ENCODE data around the gene SCML2. TPM values are rescaled to one million over a fixed set of nuclear protein-coding genes. Genes with fewer than 3 reads are reported as not detected.

SCML2 gene
- polyA plus RNA-seq, 1 donor from 2014 or later: 14.7 TPM

- Histone ChIP-seq H3K9ac (ENCODE audit: low read length) (no peak overlapping the region), H3K4me3 (ENCODE audit: low read length) (no peak overlapping the region), H4K20me1 (ENCODE audit: insufficient read depth) (no peaks in the 10 kb centered on the region), H3K36me3 (ENCODE audit: insufficient read depth, low read length) (no peaks in the 10 kb centered on the region), H3K79me2 (replicated peaks; ENCODE audit: insufficient read depth, low read length) (no peaks in the 10 kb centered on the region), H2AFZ (ENCODE audit: low read depth, low read length) (no peak overlapping the region), H3K27me3 (ENCODE audit: insufficient read depth, low read depth, low read length) (no peaks in the 10 kb centered on the region), H3K9me2 (ENCODE audit: insufficient read depth, low read length) (no peaks in the 10 kb centered on the region), H3K4me2 (ENCODE audit: low read length) (no peak overlapping the region), H3F3A (ENCODE audit: insufficient read depth, low read length, poor library complexity, severe bottlenecking) (no peaks in the 10 kb centered on the region), H3K9me3 (ENCODE audit: low read length) (no peaks in the 10 kb centered on the region), H3K27ac (ENCODE audit: low read length) (no peak overlapping the region)
- TF ChIP-seq EP300 (conservative IDR thresholded peaks at IDR 0.05; ENCODE audit: poor library complexity, severe bottlenecking) (no peak), CTCF (IDR thresholded peaks at IDR 0.05; ENCODE audit: poor library complexity, severe bottlenecking) (no peak), REST (IDR thresholded peaks at IDR 0.05; ENCODE audit: borderline replicate concordance) (no peak), RAD21 (conservative IDR thresholded peaks at IDR 0.05) (no peak), SMC3 (conservative IDR thresholded peaks at IDR 0.05; ENCODE audit: poor library complexity) (no peak), POLR2AphosphoS5 (IDR thresholded peaks at IDR 0.05) (no peak), MXI1 (conservative IDR thresholded peaks at IDR 0.05; ENCODE audit: poor library complexity, severe bottlenecking) (no peak), EZH2 (IDR thresholded peaks at IDR 0.05; ENCODE audit: borderline replicate concordance, insufficient read depth, low read length, poor library complexity, severe bottlenecking) (no peak), TAF1 (IDR thresholded peaks at IDR 0.05; ENCODE audit: low read depth) (no peak)
Observed at GRCh38 chrX:18203631-18204030, 150.9 kb downstream of the SCML2 start.

- H3F3A ChIP-seq (ENCODE audit: insufficient read depth, low read length, poor library complexity, severe bottlenecking): no peaks in the 10 kb centered on the region
- no peaks in the 10 kb centered on the region for H3K9me3 ChIP-seq (ENCODE audit: low read length)
- no peak overlapping the region for H2AFZ ChIP-seq (ENCODE audit: low read depth, low read length)
- H4K20me1 ChIP-seq (ENCODE audit: insufficient read depth): no peaks in the 10 kb centered on the region
- H3K9me2 ChIP-seq (ENCODE audit: insufficient read depth, low read length): no peaks in the 10 kb centered on the region
- H3K36me3 ChIP-seq (ENCODE audit: insufficient read depth, low read length): no peaks in the 10 kb centered on the region
- no peak overlapping the region for H3K9ac ChIP-seq (ENCODE audit: low read length)
- TF ChIP-seq REST (IDR thresholded peaks at IDR 0.05; ENCODE audit: borderline replicate concordance) (no peak), RAD21 (conservative IDR thresholded peaks at IDR 0.05) (no peak), MXI1 (conservative IDR thresholded peaks at IDR 0.05; ENCODE audit: poor library complexity, severe bottlenecking) (no peak), SMC3 (conservative IDR thresholded peaks at IDR 0.05; ENCODE audit: poor library complexity) (no peak), TAF1 (IDR thresholded peaks at IDR 0.05; ENCODE audit: low read depth) (no peak)
- no peaks in the 10 kb centered on the region for H3K79me2 ChIP-seq (replicated peaks; ENCODE audit: insufficient read depth, low read length)
- H3K4me3 ChIP-seq (ENCODE audit: low read length): no peak overlapping the region
- H3K27me3 ChIP-seq (ENCODE audit: insufficient read depth, low read depth, low read length): no peaks in the 10 kb centered on the region
- H3K27ac ChIP-seq (ENCODE audit: low read length): no peak overlapping the region
- H3K4me2 ChIP-seq (ENCODE audit: low read length): no peak overlapping the region
Observed at GRCh38 chrX:18194688-18195087, 159.8 kb downstream of the SCML2 start.

Small RNA genes lying within 50 kb of the gene (small RNA-seq; reads per million reads assigned to genes)
- gene RF00019 (0 to 1.2 (median 0) reads per million in 3 experiments), gene TMSB10P2 (0 reads per million in 3 experiments)

Other genes starting within 250 kb of the SCML2 start
- gene BEND2, start 133.8 kb downstream of the SCML2 start, polyA plus RNA-seq: not detected in 2 replicates
- gene CDKL5, start 70.9 kb upstream of the SCML2 start, polyA plus RNA-seq: 5.1 and 5.3 TPM in 2 replicates

Measured in neural cell (in vitro differentiated cells).